ENCODE data around the gene HSD3B2. TPM values are rescaled to one million over a fixed set of nuclear protein-coding genes. Genes with fewer than 3 reads are reported as not detected.

Gene HSD3B2
- polyA plus RNA-seq, 1 donor (not counting 4 experiments of a cell fraction or from before 2014, with no cell fraction given): not detected

- no peak overlapping the region for H3K27ac ChIP-seq (ENCODE audit: control insufficient read depth, insufficient read depth, low read length)
These were observed 15.5 kb downstream of the HSD3B2 start for GRCh38 chr1:119430486-119430885.

GRCh38 chr1:119431836-119432235 is 16.9 kb downstream of the HSD3B2 start:
- no peak for FAIRE-seq
- dilution Hi-C loops (cut with MboI; ENCODE audit: extremely low pct_ligation_motif_present, low sequenced_read_pairs): no loop called here
- no peak for DNase-seq (ENCODE audit: low read depth, low spot score)

More at GRCh38 chr1:119430486-119430885, 15.5 kb downstream of the HSD3B2 start:
- Histone ChIP-seq H3K79me2 (ENCODE audit: control insufficient read depth, insufficient read depth, low read length) (no peaks in the 10 kb centered on the region), H3K9ac (ENCODE audit: control insufficient read depth, extremely low read depth, insufficient read depth, low read length) (no peak overlapping the region), H4K20me1 (ENCODE audit: control insufficient read depth, extremely low read depth, insufficient read depth, low read length) (no peaks in the 10 kb centered on the region), H3K4me2 (ENCODE audit: control insufficient read depth, extremely low read depth, insufficient read depth, low read depth, low read length) (no peak overlapping the region), H3K9me1 (ENCODE audit: control insufficient read depth, extremely low read depth, insufficient read depth, low read length) (no peaks in the 10 kb centered on the region), H2AFZ (ENCODE audit: control insufficient read depth, low read length) (no peak overlapping the region), H3K4me1 (ENCODE audit: control insufficient read depth, extremely low read depth, insufficient read depth, low read length) (no peaks in the 10 kb centered on the region), H3K27me3 (ENCODE audit: control insufficient read depth, extremely low read depth, insufficient read depth, low read length) (peaks cover 26% of the 10 kb centered on the region), H3K36me3 (ENCODE audit: control insufficient read depth in 2 of 2, extremely low read depth in 1 of 2, insufficient read depth in 2 of 2, low read length in 2 of 2) (no peaks in the 10 kb centered on the region), H3K4me3 (ENCODE audit: control insufficient read depth in 2 of 3, extremely low read depth in 1 of 3, insufficient read depth in 2 of 3, low read depth in 1 of 3, low read length in 3 of 3) (no peak overlapping the region), H3K9me3 (ENCODE audit: control insufficient read depth, low read depth, low read length) (no peaks in the 10 kb centered on the region)
- TF ChIP-seq CTCF (optimal IDR thresholded peaks at IDR 0.05 in 1 of 3, IDR thresholded peaks at IDR 0.05 in 1 of 3, conservative IDR thresholded peaks at IDR 0.05 in 1 of 3; ENCODE audit: extremely low read depth in 1 of 3, insufficient read depth in 2 of 3, low read length in 3 of 3) (no peak), EZH2 (IDR thresholded peaks at IDR 0.05; ENCODE audit: low read length) (no peak)
- DNase-seq (ENCODE audit: low read depth, low spot score) (no peak), FAIRE-seq (no peak)
- dilution Hi-C loops (cut with MboI; ENCODE audit: extremely low pct_ligation_motif_present, low sequenced_read_pairs): no loop called here

More at GRCh38 chr1:119431836-119432235, 16.9 kb downstream of the HSD3B2 start:
- Histone ChIP-seq H3K27ac (ENCODE audit: control insufficient read depth, insufficient read depth, low read length) (no peak overlapping the region), H4K20me1 (ENCODE audit: control insufficient read depth, extremely low read depth, insufficient read depth, low read length) (no peaks in the 10 kb centered on the region), H2AFZ (ENCODE audit: control insufficient read depth, low read length) (no peak overlapping the region), H3K4me1 (ENCODE audit: control insufficient read depth, extremely low read depth, insufficient read depth, low read length) (no peaks in the 10 kb centered on the region), H3K36me3 (ENCODE audit: control insufficient read depth in 2 of 2, extremely low read depth in 1 of 2, insufficient read depth in 2 of 2, low read length in 2 of 2) (no peaks in the 10 kb centered on the region), H3K4me3 (ENCODE audit: control insufficient read depth in 2 of 3, extremely low read depth in 1 of 3, insufficient read depth in 2 of 3, low read depth in 1 of 3, low read length in 3 of 3) (no peak overlapping the region), H3K79me2 (ENCODE audit: control insufficient read depth, insufficient read depth, low read length) (no peaks in the 10 kb centered on the region), H3K9ac (ENCODE audit: control insufficient read depth, extremely low read depth, insufficient read depth, low read length) (no peak overlapping the region), H3K9me3 (ENCODE audit: control insufficient read depth, low read depth, low read length) (no peaks in the 10 kb centered on the region), H3K4me2 (ENCODE audit: control insufficient read depth, extremely low read depth, insufficient read depth, low read depth, low read length) (no peak overlapping the region), H3K27me3 (ENCODE audit: control insufficient read depth, extremely low read depth, insufficient read depth, low read length) (peaks cover 26% of the 10 kb centered on the region), H3K9me1 (ENCODE audit: control insufficient read depth, extremely low read depth, insufficient read depth, low read length) (no peaks in the 10 kb centered on the region)
- no peak for TF ChIP-seq EZH2 (IDR thresholded peaks at IDR 0.05; ENCODE audit: low read length)
- TF ChIP-seq CTCF (optimal IDR thresholded peaks at IDR 0.05 in 1 of 3, IDR thresholded peaks at IDR 0.05 in 1 of 3, conservative IDR thresholded peaks at IDR 0.05 in 1 of 3; ENCODE audit: extremely low read depth in 1 of 3, insufficient read depth in 2 of 3, low read length in 3 of 3): no peak

All from keratinocyte (primary cell).